ENCODE measurements around the gene KHDRBS1. TPM values are rescaled to one million over a fixed set of nuclear protein-coding genes. Genes with fewer than 3 reads are reported as not detected.

Gene KHDRBS1
- total and polyA plus RNA-seq, 2 of the 13 experiments (the other 11 are each of a cell fraction or from before 2014, with no cell fraction given), result 25.1 to 39.0 TPM

GRCh38 chr1:31977385-31978131 is 36.1 kb upstream of the KHDRBS1 start (continued):
- no peak for TF ChIP-seq KIAA2018 (CRISPR knock-in tag; IDR thresholded peaks at IDR 0.05; ENCODE audit: borderline replicate concordance)
- TF ChIP-seq ZNF280D (CRISPR knock-in tag; IDR thresholded peaks at IDR 0.05), result no peak
- no peak for TF ChIP-seq RFX3 (CRISPR knock-in tag; IDR thresholded peaks at IDR 0.05)
- TF ChIP-seq FOXK2 (IDR thresholded peaks at IDR 0.05), result no peak
- TF ChIP-seq ZNF556 (CRISPR knock-in tag; IDR thresholded peaks at IDR 0.05; ENCODE audit: borderline replicate concordance), result no peak
- no peak for TF ChIP-seq USF2 (IDR thresholded peaks at IDR 0.05; ENCODE audit: low read depth, low read length)
- no peak for TF ChIP-seq USF2 (CRISPR knock-in tag; IDR thresholded peaks at IDR 0.05; ENCODE audit: borderline replicate concordance)
- no peak for TF ChIP-seq EZH2 (conservative IDR thresholded peaks at IDR 0.05; ENCODE audit: low read depth, low read length)
- TF ChIP-seq ESRRA (CRISPR knock-in tag; IDR thresholded peaks at IDR 0.05; ENCODE audit: low read depth), result no peak
- TF ChIP-seq ZNF121 (CRISPR knock-in tag; IDR thresholded peaks at IDR 0.05), result no peak
- no peak for TF ChIP-seq CENPT (CRISPR knock-in tag; IDR thresholded peaks at IDR 0.05; ENCODE audit: low read depth)
- TF ChIP-seq ATF6 (CRISPR knock-in tag; conservative IDR thresholded peaks at IDR 0.05), result no peak
- peak; percentile 66 for TF ChIP-seq CEBPB (IDR thresholded peaks at IDR 0.05; ENCODE audit: borderline replicate concordance, low read depth, low read length)
